ENCODE measurements around the gene RASGRP2.

The RASGRP2 gene

DNA sequence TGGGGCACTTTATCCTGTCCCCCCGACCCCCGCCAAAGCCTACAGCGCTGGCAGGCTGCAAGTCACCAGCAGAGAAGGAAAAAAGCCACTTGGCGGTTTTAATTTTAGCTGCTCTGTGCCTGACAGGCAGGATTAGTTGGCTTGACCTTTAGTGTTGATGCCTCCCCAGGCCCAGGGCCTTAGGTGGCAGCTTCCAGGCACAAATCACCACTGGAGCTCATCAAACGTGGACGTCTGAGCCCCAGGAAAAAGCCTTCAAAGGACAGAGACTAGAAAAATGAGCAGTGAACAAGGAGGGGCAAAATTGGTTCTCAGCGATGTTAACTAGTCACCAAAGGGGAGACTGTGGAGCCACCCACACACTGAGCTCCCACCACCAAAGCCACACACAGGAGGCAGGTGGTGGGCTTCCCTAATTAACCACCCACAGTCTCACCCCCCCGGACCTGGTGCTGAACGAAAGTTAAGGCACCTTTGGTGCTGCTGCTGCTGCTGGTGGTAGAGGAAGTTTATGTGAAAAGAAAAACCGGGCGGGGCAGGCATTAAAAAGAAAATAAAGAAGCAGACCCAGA lies 20.2 kb upstream of the RASGRP2 start:
- H3K4me3 Mint-ChIP-seq = peak overlapping the region; percentile 63
- H3K36me3 Mint-ChIP-seq = peaks cover 98% of the 10 kb centered on the region
- peaks cover 96% of the 10 kb centered on the region for H3K4me1 Mint-ChIP-seq
- peak overlapping the region; percentile 97 for H3K27ac Mint-ChIP-seq
- DNase-seq (ENCODE audit: low spot score in 2 of 2) (no peak), ATAC-seq (peak; percentile 42)
- H3K9me3 Mint-ChIP-seq = no peaks in the 10 kb centered on the region

GRCh38 chr11:64763526-64764039 lies 19.6 kb upstream of the RASGRP2 start:
- Mint-ChIP-seq H3K27ac (peak overlapping the region; percentile 97), H3K36me3 (peaks cover 95% of the 10 kb centered on the region), H3K4me1 (peaks cover 92% of the 10 kb centered on the region), H3K4me3 (peak overlapping the region; percentile 63), H3K9me3 (no peaks in the 10 kb centered on the region)
- ATAC-seq (no peak), DNase-seq (ENCODE audit: low spot score in 2 of 2) (no peak)

- no peak for ATAC-seq
- peak overlapping the region; percentile 63 for H3K4me3 Mint-ChIP-seq
- peaks cover 91% of the 10 kb centered on the region for H3K36me3 Mint-ChIP-seq
- DNase-seq (ENCODE audit: low spot score in 2 of 2) = no peak
- H3K9me3 Mint-ChIP-seq = no peaks in the 10 kb centered on the region
- H3K27ac Mint-ChIP-seq = peak overlapping the region; percentile 97
- peaks cover 85% of the 10 kb centered on the region for H3K4me1 Mint-ChIP-seq
Measured at GRCh38 chr11:64762674-64763525, 19.0 kb upstream of the RASGRP2 start.

DNA sequence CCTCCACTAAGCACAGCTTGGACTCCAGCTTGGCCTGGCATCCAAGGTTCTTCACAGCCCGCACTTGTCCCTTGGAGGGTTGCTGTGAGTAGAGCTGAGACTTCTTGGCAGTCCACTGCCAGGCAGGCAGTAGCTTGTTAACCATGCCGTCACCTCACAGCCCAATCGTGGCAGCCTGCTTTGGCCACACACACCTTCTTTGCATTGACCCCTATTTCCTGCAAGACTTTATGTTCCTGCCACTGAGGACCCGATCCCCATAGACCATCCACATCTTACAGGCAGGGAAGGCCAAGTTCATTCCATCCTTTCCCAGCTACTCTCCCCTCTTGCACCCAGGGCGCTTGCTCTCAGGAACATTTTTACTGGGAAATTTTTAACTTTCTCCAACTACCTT lies 18.3 kb upstream of the RASGRP2 start:
- peak overlapping the region; percentile 97 for H3K27ac Mint-ChIP-seq
- DNase-seq (ENCODE audit: low spot score in 2 of 2) (no peak), ATAC-seq (no peak)
- H3K9me3 Mint-ChIP-seq = no peaks in the 10 kb centered on the region
- H3K36me3 Mint-ChIP-seq = peaks cover 85% of the 10 kb centered on the region
- H3K4me3 Mint-ChIP-seq = no peak overlapping the region
- H3K4me1 Mint-ChIP-seq = peaks cover 79% of the 10 kb centered on the region

- peak overlapping the region; percentile 97 for H3K27ac Mint-ChIP-seq
- DNase-seq (ENCODE audit: low spot score in 2 of 2) (no peak), ATAC-seq (no peak)
- peaks cover 71% of the 10 kb centered on the region for H3K36me3 Mint-ChIP-seq
- H3K4me3 Mint-ChIP-seq = no peak overlapping the region
- H3K9me3 Mint-ChIP-seq = no peaks in the 10 kb centered on the region
- peaks cover 65% of the 10 kb centered on the region for H3K4me1 Mint-ChIP-seq
Measured at GRCh38 chr11:64760759-64761420, 16.9 kb upstream of the RASGRP2 start.

DNA sequence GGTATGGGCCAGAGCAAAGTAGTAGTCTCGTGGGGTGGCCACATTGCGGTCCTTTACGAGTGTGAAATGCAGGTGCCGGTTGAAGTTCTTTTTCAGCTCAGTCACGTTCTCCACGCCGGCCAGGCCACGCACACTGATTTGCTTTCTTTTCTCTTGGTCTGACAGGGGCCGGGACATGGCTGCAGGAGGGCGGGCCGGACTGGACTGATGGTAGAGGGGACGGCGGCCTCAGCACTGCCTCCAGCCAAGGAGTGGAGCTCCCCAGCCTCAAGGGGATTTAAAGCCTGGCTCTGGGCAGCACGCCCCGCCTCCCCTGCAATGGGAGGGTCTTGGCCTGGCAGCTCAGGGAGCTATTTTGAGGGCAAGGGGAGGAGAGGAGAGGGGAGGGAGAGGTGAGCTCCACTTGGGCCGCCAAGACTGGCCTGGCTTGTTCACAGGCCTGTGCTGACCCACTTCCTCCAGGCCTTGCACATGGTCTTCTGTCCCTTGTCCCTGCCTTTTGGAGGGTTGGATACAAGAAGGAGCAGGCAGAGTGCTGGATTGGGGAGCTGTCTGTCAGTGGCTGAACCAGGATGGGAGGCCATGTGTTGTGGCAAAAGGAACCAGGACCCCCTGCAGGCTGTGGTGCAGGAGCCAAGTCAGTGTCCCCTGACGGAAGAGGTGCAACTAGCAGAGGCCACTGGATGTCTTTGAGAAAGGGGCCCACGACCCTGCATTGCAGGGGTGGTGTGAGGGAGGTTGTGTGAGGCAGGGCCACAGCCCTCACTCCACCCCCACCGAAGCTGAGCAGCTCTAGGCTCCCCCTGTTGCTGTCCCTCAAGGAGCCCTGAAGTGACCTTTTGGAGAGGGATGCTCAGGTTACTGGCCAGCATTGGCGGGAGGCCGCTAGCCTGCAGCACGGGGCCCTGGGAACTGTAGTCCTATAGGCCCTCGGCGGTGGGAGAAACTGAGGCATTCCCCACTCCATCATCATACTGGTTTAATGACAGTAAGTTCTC lies 16.1 kb upstream of the RASGRP2 start, which contains the start of gene PYGM:
Gene PYGM, minus strand, starts transcription at position 253 of the 998 bp plus-strand sequence. Its CDS starts 76 bp downstream, at position 177.
- Mint-ChIP-seq H3K4me3 (no peak within 1 kb of the TSS), H3K9me3 (no peaks in the 10 kb centered on the region)

DNA sequence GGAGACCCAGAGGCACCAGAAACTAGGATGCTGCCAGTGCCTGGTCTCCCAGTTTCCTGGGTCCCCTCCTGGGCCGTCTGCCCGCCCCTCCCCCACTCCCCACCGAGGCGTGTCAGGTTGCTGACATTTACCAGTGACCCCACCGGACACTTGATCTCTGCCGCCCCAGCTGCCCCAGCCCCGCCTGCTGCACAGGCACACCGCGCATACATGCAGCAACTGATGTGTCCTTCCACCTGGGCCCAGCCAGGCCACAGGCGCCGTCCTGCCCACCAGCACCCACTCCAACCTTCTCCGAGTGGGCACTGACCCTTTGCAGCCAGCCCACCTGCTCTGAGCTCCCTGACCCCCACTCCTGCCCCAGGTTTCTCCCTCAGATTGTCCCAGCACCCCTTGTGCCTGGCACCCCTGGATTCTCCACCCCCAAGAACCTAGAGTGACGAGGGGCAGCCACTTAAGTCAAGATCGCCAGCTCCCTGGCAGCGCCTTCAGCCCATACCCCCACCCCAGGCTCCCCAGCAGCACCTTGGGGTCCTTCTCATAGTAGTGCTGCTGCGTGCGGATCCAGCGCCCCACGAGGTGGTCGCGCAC lies 15.3 kb upstream of the RASGRP2 start:
- Mint-ChIP-seq H3K9me3 (no peaks in the 10 kb centered on the region), H3K4me3 (no peak overlapping the region), H3K27ac (peak overlapping the region; percentile 86), H3K36me3 (peaks cover 55% of the 10 kb centered on the region), H3K4me1 (peaks cover 49% of the 10 kb centered on the region)
- ATAC-seq (no peak), DNase-seq (ENCODE audit: low spot score in 2 of 2) (no peak)

More for the DNA sequence above, 16.1 kb upstream of the RASGRP2 start, which contains the start of gene PYGM:
- Mint-ChIP-seq H3K4me1 (peaks cover 56% of the 10 kb centered on the region), H3K36me3 (peaks cover 63% of the 10 kb centered on the region), H3K27ac (peak within 1 kb of the TSS; percentile 97)
- ATAC-seq = peak; percentile 3
- no peak for DNase-seq (ENCODE audit: low spot score in 2 of 2)

DNA sequence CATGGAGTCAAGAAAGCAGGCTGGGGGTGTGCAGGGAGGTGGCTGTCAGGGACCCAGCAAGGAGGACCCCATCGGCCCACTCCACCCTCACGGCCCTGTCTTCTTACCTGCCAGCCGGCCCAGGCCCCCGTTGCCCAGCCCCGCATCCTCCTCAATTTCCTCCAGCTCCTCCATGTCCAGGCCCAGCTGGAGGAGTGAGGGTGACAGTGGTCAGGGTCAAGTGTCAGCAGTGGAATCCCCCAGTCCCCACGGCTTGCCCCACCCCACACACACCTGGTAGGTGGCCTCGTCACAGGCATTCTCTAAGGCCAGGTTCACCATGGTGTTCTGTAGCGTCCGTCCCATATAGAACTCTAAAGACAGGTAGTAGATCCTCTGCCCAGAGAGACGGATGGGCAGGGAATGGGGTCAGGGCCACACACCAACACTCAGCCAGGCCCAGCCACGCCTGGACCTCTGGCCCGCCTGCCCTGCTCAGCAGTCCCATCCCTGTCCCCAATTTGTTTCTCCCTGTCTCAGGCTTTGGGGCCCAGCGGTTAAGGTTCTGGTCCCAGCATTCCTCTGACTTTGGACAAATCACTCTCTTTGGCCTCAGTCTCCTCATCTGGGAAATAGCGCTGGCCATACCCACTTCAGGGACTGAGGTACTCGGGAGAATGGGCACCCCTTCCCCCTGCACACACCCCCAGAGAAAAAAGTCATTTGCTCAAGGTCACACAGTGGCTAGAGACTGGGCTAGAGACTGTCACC lies 14.6 kb upstream of the RASGRP2 start:
- H3K36me3 Mint-ChIP-seq = peaks cover 47% of the 10 kb centered on the region
- ATAC-seq (no peak), DNase-seq (ENCODE audit: low spot score in 2 of 2) (no peak)
- no peak overlapping the region for H3K4me3 Mint-ChIP-seq
- H3K9me3 Mint-ChIP-seq = no peaks in the 10 kb centered on the region
- peak overlapping the region; percentile 32 for H3K27ac Mint-ChIP-seq
- H3K4me1 Mint-ChIP-seq = peaks cover 47% of the 10 kb centered on the region

- Mint-ChIP-seq H3K9me3 (no peaks in the 10 kb centered on the region), H3K27ac (peak overlapping the region; percentile 74), H3K4me1 (peaks cover 44% of the 10 kb centered on the region), H3K36me3 (peaks cover 40% of the 10 kb centered on the region), H3K4me3 (no peak overlapping the region)
- ATAC-seq (no peak), DNase-seq (ENCODE audit: low spot score in 2 of 2) (no peak)
Measured at GRCh38 chr11:64757549-64758329, 13.8 kb upstream of the RASGRP2 start.

DNA sequence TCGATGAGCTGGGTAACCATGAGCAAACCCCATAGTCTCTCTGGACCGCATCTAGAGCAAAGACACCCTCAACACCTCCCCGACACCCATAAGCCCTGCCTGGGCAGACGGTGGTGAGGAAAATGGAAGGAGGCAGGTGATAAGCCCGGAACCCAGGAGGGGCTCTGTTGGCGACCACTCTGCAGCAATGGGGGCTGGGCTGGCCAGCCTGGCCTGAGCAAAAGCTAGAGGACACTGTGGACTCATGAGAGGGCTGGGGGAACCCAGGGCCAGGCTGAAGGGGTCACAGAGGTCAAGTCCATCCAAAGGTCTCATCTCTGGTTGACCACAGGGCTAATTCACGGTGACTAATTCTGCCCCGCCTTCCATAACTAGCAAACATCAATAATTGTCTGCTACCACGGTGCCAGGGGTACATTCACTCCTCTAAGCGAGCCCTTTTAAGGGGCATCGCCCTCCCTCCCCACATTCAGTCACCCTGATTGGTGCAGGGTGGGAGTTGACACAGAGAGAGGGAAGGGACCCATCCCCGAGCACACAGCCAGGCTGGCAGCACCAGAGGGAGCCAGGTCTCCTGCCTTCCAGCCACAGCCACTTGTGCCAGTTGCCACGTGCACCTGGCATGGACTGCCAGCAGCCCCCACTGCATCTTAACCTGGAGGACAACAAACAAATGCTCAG lies 11.9 kb upstream of the RASGRP2 start:
- ATAC-seq = no peak
- DNase-seq (ENCODE audit: low spot score in 2 of 2) = no peak
- no peak overlapping the region for H3K4me3 Mint-ChIP-seq
- no peaks in the 10 kb centered on the region for H3K9me3 Mint-ChIP-seq
- H3K36me3 Mint-ChIP-seq = peaks cover 21% of the 10 kb centered on the region
- no peak overlapping the region for H3K27ac Mint-ChIP-seq
- peaks cover 37% of the 10 kb centered on the region for H3K4me1 Mint-ChIP-seq

- peak overlapping the region; percentile 48 for H3K27ac Mint-ChIP-seq
- no peak overlapping the region for H3K4me3 Mint-ChIP-seq
- H3K4me1 Mint-ChIP-seq = peaks cover 38% of the 10 kb centered on the region
- ATAC-seq = no peak
- no peak for DNase-seq (ENCODE audit: low spot score in 2 of 2)
- peaks cover 19% of the 10 kb centered on the region for H3K36me3 Mint-ChIP-seq
- H3K9me3 Mint-ChIP-seq = no peaks in the 10 kb centered on the region
Measured at GRCh38 chr11:64754919-64755662, 11.1 kb upstream of the RASGRP2 start.
